Transverse colon (tissue), 4 donors: Measurements from ENCODE around the gene PCLO.

Experiments used
- CTCF ChIP-seq, 5 experiments: fragments of 200-600 bp in 3 of 5; fragments of 450-650 bp in 2 of 5; sonication (generic) in 3 of 5; IDR thresholded peaks; 1 replicate in 2 of 5; 2 replicates in 3 of 5; pipeline ENCODE4 v1.5.1; 2016 to 2017; ENCODE audit warnings: antibody characterized with exemption in 5 of 5, inconsistent platforms in 3 of 5, mild to moderate bottlenecking in 2 of 5, moderate library complexity in 1 of 5
- POLR2A ChIP-seq: fragments of 450-650 bp; IDR thresholded peaks from one replicate; pipeline ENCODE4 v1.6.1; 2016; ENCODE audit warnings: antibody characterized with exemption, mild to moderate bottlenecking, moderate library complexity
- POLR2AphosphoS5 ChIP-seq, 3 donors: sonication (generic); formaldehyde crosslinking; IDR thresholded peaks; one replicate each; pipeline ENCODE4 v1.6.1; 2016; ENCODE audit warnings: antibody characterized with exemption in 3 of 3

GRCh38 chr7:83111391-83111790, 51.3 kb downstream of the PCLO start:
- no peak for TF ChIP-seq POLR2A
- no peak for TF ChIP-seq CTCF (IDR thresholded peaks at IDR 0.05)
- TF ChIP-seq POLR2AphosphoS5 (IDR thresholded peaks at IDR 0.05) = no peak
